Activated T-helper 9 cell treated with anti-CD3 and anti-CD28 coated beads, Interleukin-2, amount 50 U/mL, for 16 hours (primary cell): ENCODE data around the gene CRYZ.
"Not testable (repeated sequence)": the region's sequence is repeated elsewhere in the genome, so short reads cannot be mapped to it uniquely, and the experiment has no call there.

Experiments
- DNase-seq: peaks from one replicate; pipeline ENCODE4 v3.0.0-alpha.2; 2020; ENCODE audit warnings: low read depth

Gene CRYZ

GRCh38 chr1:74681001-74681400, 51.8 kb downstream of the CRYZ start:
- no peak for DNase-seq

- DNase-seq, result no peak
These were observed 53.0 kb downstream of the CRYZ start for GRCh38 chr1:74679811-74680210.

- DNase-seq, result no peak
These were observed 54.9 kb downstream of the CRYZ start for GRCh38 chr1:74677926-74678325.

GRCh38 chr1:74674278-74675048, 58.4 kb downstream of the CRYZ start:
- DNase-seq, result no peak

- DNase-seq, result no peak
These were observed 59.3 kb downstream of the CRYZ start, which contains the start of gene ERICH3 for GRCh38 chr1:74673351-74674111. TSS of gene ERICH3 (minus strand) at chr1:74673792. CDS start at chr1:74673519, 273 bp downstream.

- not testable (repeated sequence) for DNase-seq
These were observed 62.0 kb downstream of the CRYZ start for GRCh38 chr1:74670866-74671265.
